ENCODE results near the gene CDRT4. TPM values are rescaled to one million over a fixed set of nuclear protein-coding genes. Genes with fewer than 3 reads are reported as not detected.

Gene CDRT4
- polyA plus RNA-seq (2012; rRNA removed): 3.8 and 4.6 TPM in 2 replicates
- 0.15 and 0.39 TPM in 2 replicates for polyA plus RNA-seq (2012; cell fraction: cytosol; rRNA removed)
- polyA plus RNA-seq (2012; cell fraction: nucleus; rRNA removed): 39.1 and 56.6 TPM in 2 replicates

DNA sequence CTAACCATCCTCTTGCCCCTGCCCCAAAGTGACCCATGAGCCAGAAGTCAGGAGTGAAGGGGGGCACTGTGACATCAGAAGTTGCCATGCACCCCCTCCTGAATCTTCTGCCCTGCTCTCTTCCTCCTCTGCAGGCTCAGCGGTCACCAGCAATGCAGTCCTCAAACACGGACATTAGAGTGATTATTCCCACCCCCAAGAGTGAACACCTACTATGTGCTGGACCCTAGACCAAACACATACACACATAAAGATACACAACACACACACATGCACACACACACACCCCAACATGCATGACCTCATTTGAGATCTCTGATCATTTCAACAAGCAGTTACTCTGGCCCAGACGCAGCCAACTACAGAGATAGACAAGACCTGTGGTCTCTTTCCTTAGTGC lies at the start of gene CDRT4:
CDRT4 (minus strand) TSS at position 30 of the 400 bp plus-strand sequence. CDS start 27,383 bp downstream, outside the sequence.
- Histone ChIP-seq H3K4me2 (no peak within 1 kb of the TSS), H3K27ac (ENCODE audit: low read depth in 2 of 2, low read length in 1 of 2) (no peak within 1 kb of the TSS; a peak in 1 of 4 replicates), H4K20me1 (ENCODE audit: insufficient read depth) (no peaks in the 10 kb centered on the region), H2AFZ (ENCODE audit: low read depth) (no peak within 1 kb of the TSS), H3K9ac (no peak within 1 kb of the TSS), H3K27me3 (ENCODE audit: insufficient read depth) (no peaks in the 10 kb centered on the region), H3K4me3 (ENCODE audit: low read depth in 2 of 2, low read length in 1 of 2) (no peak within 1 kb of the TSS), H3K9me3 (no peaks in the 10 kb centered on the region), H3K9me2 (no peaks in the 10 kb centered on the region), H3F3A (replicated peaks; ENCODE audit: insufficient read depth) (peaks cover 6% of the 10 kb centered on the region), H3K36me3 (replicated peaks in 1 of 2; ENCODE audit: control insufficient read depth in 1 of 2, insufficient read depth in 2 of 2, low read length in 1 of 2) (no peaks in the 10 kb centered on the region), H3K79me2 (ENCODE audit: insufficient read depth) (no peaks in the 10 kb centered on the region), H3K4me1 (ENCODE audit: control insufficient read depth in 1 of 2, insufficient read depth in 2 of 2, low read depth in 1 of 2, low read length in 1 of 2) (peaks cover 19 to 29% of the 10 kb centered on the region in 2 experiments; a peak in 1 of 4 replicates)
- 67% methylated on average over 3 of the region's 3 CpGs for WGBS (ENCODE audit: low lambda C conversion rate)
- no peak for DNase-seq
- ChIA-PET CTCF (interaction anchor here (1.1 kb wide), 1 partner anchor 36 kb away, joined by 3 read pairs; no protein-coding TSS in a partner anchor), POLR2A (no interaction called here)
- TF ChIP-seq EZH2phosphoT487 (IDR thresholded peaks at IDR 0.05; ENCODE audit: borderline replicate concordance, low read depth) (no peak), EP300 (IDR thresholded peaks at IDR 0.05; ENCODE audit: borderline replicate concordance in 1 of 2, low read depth in 1 of 2, low read length in 1 of 2) (no peak), RAD21 (IDR thresholded peaks at IDR 0.05; ENCODE audit: low read length) (no peak), TAF1 (IDR thresholded peaks at IDR 0.05; ENCODE audit: borderline replicate concordance, low read depth, low read length) (no peak), GATA2 (CRISPR knock-in tag; IDR thresholded peaks at IDR 0.05) (no peak), RCOR1 (IDR thresholded peaks at IDR 0.05; ENCODE audit: low read length) (no peak), RXRA (IDR thresholded peaks at IDR 0.05; ENCODE audit: borderline replicate concordance, low read depth) (no peak)
- TF ChIP-seq, protein P1, sequence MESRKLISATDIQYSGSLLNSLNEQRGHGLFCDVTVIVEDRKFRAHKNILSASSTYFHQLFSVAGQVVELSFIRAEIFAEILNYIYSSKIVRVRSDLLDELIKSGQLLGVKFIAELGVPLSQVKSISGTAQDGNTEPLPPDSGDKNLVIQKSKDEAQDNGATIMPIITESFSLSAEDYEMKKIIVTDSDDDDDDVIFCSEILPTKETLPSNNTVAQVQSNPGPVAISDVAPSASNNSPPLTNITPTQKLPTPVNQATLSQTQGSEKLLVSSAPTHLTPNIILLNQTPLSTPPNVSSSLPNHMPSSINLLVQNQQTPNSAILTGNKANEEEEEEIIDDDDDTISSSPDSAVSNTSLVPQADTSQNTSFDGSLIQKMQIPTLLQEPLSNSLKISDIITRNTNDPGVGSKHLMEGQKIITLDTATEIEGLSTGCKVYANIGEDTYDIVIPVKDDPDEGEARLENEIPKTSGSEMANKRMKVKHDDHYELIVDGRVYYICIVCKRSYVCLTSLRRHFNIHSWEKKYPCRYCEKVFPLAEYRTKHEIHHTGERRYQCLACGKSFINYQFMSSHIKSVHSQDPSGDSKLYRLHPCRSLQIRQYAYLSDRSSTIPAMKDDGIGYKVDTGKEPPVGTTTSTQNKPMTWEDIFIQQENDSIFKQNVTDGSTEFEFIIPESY (IDR thresholded peaks at IDR 0.05; ENCODE audit: borderline replicate concordance, low read depth): no peak

DNA sequence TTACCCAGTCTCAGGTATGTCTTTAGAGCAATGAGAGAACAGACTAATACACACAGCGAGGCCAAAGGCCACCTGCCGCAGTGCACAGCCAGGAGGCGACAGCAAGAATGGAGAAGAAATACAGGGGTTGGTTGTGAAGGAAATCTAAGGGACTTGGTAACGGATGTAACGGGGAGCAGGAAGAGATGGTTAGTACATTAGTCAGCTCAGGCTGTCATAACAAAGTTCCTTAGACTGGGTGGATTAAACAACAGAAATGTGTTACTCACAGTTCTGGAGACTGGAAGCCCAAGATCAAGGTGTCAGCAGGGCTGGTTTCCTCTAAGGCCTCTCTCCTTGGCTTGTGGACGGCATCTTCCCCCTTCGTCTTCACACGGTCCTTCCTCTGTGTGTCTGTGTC lies 48.7 kb upstream of the CDRT4 start:
- ChIA-PET POLR2A (no interaction called here), CTCF (interaction anchor here (1.2 to 1.8 kb wide), 2 partner anchors 258 to 259 kb away, joined by 3 read pairs; no protein-coding TSS in a partner anchor)
- H4K20me1 ChIP-seq (ENCODE audit: insufficient read depth): no peaks in the 10 kb centered on the region

More for the DNA sequence above, 48.7 kb upstream of the CDRT4 start:
- 97% methylated on average over 8 of the region's 8 CpGs for WGBS (ENCODE audit: low lambda C conversion rate)
- Histone ChIP-seq H2AFZ (ENCODE audit: low read depth) (no peak overlapping the region), H3K36me3 (replicated peaks in 1 of 2; ENCODE audit: control insufficient read depth in 1 of 2, insufficient read depth in 2 of 2, low read length in 1 of 2) (peaks cover 7 to 36% of the 10 kb centered on the region in 2 experiments), H3K9me2 (no peaks in the 10 kb centered on the region), H3K9ac (no peak overlapping the region), H3K4me3 (ENCODE audit: low read depth in 2 of 2, low read length in 1 of 2) (no peak overlapping the region), H3F3A (replicated peaks; ENCODE audit: insufficient read depth) (no peaks in the 10 kb centered on the region), H3K27ac (ENCODE audit: low read depth in 2 of 2, low read length in 1 of 2) (no peak overlapping the region), H3K79me2 (ENCODE audit: insufficient read depth) (peaks cover 3% of the 10 kb centered on the region; the same call in 1 of the 2 replicates), H3K27me3 (ENCODE audit: insufficient read depth) (no peaks in the 10 kb centered on the region), H3K4me1 (ENCODE audit: control insufficient read depth in 1 of 2, insufficient read depth in 2 of 2, low read depth in 1 of 2, low read length in 1 of 2) (0 out of 4 replicates have a peak, but pooled peaks cover 0 to 6% of the 10 kb centered on the region in 2 experiments), H3K4me2 (no peak overlapping the region), H3K9me3 (no peaks in the 10 kb centered on the region)
- DNase-seq: no peak
- TF ChIP-seq RXRA (IDR thresholded peaks at IDR 0.05; ENCODE audit: borderline replicate concordance, low read depth) (no peak), TEAD4 (IDR thresholded peaks at IDR 0.05; ENCODE audit: borderline replicate concordance, insufficient read depth) (no peak), FOXJ3 (CRISPR knock-in tag; IDR thresholded peaks at IDR 0.05) (no peak), FOXM1 (IDR thresholded peaks at IDR 0.05; ENCODE audit: low read depth) (no peak), CHD2 (IDR thresholded peaks at IDR 0.05; ENCODE audit: low read length, partially characterized antibody) (no peak), GABPA (IDR thresholded peaks at IDR 0.05; ENCODE audit: low read depth) (no peak), NRF1 (IDR thresholded peaks at IDR 0.05; ENCODE audit: low read depth, low read length) (no peak), RFX5 (IDR thresholded peaks at IDR 0.05; ENCODE audit: low read length) (no peak), RCOR1 (IDR thresholded peaks at IDR 0.05; ENCODE audit: low read length) (no peak), POLR2AphosphoS5 (IDR thresholded peaks at IDR 0.05; ENCODE audit: low read depth, low read length) (no peak)
- TF ChIP-seq, protein P1 (IDR thresholded peaks at IDR 0.05; ENCODE audit: borderline replicate concordance, low read depth): no peak
- TF ChIP-seq, protein P2, sequence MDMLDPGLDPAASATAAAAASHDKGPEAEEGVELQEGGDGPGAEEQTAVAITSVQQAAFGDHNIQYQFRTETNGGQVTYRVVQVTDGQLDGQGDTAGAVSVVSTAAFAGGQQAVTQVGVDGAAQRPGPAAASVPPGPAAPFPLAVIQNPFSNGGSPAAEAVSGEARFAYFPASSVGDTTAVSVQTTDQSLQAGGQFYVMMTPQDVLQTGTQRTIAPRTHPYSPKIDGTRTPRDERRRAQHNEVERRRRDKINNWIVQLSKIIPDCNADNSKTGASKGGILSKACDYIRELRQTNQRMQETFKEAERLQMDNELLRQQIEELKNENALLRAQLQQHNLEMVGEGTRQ (IDR thresholded peaks at IDR 0.05; ENCODE audit: borderline replicate concordance, low read depth, low read length): no peak
- TF ChIP-seq, protein P3, sequence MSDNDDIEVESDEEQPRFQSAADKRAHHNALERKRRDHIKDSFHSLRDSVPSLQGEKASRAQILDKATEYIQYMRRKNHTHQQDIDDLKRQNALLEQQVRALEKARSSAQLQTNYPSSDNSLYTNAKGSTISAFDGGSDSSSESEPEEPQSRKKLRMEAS (IDR thresholded peaks at IDR 0.05; ENCODE audit: low read depth): no peak

Measured in SK-N-SH (cell line).